ENCODE results near the gene CD300LD.

CD300LD gene

DNA sequence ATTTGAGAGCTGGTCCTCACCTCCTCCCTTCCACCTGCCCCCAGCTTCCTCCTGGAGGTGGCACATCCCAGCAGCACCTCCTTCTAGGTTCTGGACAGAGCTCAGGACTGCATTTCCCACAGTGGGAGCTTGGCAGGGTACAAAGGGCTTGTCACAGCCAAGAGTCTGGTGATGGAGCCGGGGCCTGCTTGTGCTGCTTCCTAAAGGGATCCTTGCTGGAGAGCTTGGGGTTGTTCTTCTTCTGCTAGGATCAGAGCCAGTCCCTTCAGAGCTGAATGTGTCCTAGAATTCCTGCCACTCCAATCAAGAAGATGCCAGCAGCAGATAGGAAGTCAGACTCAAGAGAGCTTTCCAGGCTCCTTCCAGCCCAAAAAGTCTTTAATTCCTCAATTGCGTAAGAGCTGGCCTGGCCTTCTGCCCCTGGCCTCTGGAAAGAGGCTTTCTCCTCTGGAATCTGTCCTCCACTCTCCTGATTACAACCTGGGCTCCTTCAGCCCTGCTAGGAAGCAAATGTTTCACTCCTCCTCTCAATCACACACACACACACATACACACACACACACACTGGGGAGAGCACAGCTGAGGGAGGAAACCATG, 27.1 kb upstream of the CD300LD start:
- H3K36me3 Mint-ChIP-seq, result no peaks in the 10 kb centered on the region
- no peak overlapping the region for H3K4me3 Mint-ChIP-seq
- H3K27me3 Mint-ChIP-seq, result peaks cover 22% of the 10 kb centered on the region
- no peaks in the 10 kb centered on the region for H3K9me3 Mint-ChIP-seq
- H3K4me1 Mint-ChIP-seq, result no peaks in the 10 kb centered on the region
- no peak overlapping the region for H3K27ac Mint-ChIP-seq

DNA sequence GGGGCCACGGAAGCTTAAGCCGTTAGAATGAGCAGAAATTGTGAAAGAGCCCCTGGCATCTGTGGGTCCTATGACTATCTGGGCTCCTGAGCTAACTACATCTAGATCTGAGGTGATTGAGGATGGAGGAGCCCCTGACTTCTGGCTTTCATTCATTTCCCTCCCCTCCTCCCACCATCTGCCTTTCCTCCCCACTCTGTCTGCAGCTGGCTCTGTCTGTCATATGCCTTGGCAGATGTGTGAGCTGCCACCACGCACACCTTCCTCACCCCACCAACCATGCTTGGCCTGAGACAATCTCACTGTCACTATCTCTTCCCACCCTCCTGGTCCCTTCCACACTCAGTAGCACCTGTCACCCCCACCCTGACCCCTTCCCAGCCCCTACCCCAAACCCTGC, 26.4 kb upstream of the CD300LD start:
- Mint-ChIP-seq H3K9me3 (no peaks in the 10 kb centered on the region), H3K27ac (no peak overlapping the region), H3K36me3 (no peaks in the 10 kb centered on the region), H3K4me3 (no peak overlapping the region), H3K27me3 (peaks cover 20% of the 10 kb centered on the region), H3K4me1 (no peaks in the 10 kb centered on the region)

DNA sequence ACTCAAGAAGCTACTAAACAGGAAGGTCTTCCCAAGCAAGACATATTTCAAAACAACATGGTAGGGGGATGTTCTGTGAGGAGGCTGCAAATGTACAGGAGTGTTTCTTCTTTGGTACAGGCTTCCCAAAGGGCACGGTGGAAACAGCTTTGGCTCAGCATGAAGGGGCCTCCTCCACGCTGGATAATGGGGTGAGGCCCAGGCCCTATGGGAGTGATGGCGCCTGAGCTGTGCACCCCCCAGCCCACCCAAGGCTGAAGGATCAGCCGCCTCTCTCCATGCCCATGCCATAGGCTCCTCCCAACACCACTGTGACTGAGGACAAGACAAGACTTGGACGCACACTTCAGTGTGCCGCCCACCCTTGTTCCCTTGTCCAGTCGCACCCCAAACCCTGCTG, 24.6 kb upstream of the CD300LD start:
- Mint-ChIP-seq H3K4me1 (no peaks in the 10 kb centered on the region), H3K9me3 (no peaks in the 10 kb centered on the region), H3K4me3 (no peak overlapping the region), H3K27me3 (peaks cover 11% of the 10 kb centered on the region), H3K27ac (no peak overlapping the region), H3K36me3 (no peaks in the 10 kb centered on the region)

DNA sequence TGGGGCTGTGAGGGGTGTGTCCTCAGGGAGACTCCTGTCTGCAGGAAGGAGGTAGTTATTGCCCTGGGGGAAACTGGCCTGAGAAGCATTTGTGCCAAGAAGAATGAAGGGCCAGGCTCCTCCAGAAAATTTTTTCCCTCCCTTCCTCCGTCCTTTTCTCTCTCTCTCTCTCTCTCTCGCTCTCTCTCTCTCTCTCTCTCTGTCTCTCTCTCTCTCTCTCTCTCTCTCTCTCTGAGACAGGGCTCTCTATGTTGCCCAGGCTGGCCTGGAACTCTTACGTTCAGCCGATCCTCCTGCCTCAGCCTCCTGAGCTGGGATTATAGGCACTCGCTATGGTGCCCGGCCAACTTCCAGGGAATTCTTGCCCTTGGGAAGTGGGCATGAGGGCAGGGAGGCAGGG, 20.0 kb upstream of the CD300LD start:
- no peaks in the 10 kb centered on the region for H3K9me3 Mint-ChIP-seq
- no peaks in the 10 kb centered on the region for H3K4me1 Mint-ChIP-seq
- no peak overlapping the region for H3K27ac Mint-ChIP-seq
- H3K4me3 Mint-ChIP-seq, result no peak overlapping the region
- no peaks in the 10 kb centered on the region for H3K36me3 Mint-ChIP-seq
- H3K27me3 Mint-ChIP-seq, result peaks cover 4% of the 10 kb centered on the region

DNA sequence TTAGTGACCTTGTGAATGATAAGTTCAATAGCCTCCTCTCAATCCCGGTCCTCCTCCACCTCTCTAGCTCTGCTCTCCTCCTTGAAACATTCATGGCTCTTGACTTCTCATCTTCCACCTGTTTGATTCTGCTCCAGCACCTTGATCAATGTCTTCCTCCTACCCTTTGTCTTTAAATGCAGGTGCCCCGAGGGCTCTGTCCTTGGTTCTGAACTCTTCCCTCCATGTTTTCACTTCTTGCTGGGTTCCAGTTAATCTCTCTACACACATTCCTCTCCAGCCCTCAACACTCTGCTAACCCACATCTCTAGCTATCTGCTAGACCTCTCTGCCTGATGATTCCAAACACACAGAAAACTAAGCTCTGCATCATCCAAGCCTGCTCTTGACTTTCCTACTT, 18.0 kb upstream of the CD300LD start:
- Mint-ChIP-seq H3K36me3 (no peaks in the 10 kb centered on the region), H3K27ac (no peak overlapping the region), H3K9me3 (no peaks in the 10 kb centered on the region), H3K27me3 (peaks cover 4% of the 10 kb centered on the region), H3K4me3 (no peak overlapping the region), H3K4me1 (no peaks in the 10 kb centered on the region)

DNA sequence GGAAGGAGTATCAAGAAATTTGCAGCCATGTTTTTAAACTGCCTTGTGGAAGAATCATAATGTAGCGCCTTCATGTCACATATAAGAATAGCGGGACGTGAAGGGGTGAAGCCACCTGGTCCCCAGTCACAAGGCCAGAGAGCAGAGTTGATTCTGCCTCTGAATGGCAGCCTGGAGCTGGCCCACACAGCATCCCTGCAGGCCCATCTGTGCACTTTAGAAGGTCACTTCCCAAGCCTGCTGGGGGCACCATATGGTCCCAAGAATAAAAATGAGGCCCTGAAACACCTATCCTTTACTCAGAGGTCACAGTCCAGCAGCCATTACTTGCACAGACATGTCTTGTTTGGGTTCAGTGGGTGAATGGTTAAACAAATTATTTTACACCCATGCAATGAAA, 16.4 kb upstream of the CD300LD start:
- Mint-ChIP-seq H3K4me1 (peaks cover 2% of the 10 kb centered on the region), H3K27me3 (peaks cover 4% of the 10 kb centered on the region), H3K4me3 (no peak overlapping the region), H3K36me3 (no peaks in the 10 kb centered on the region), H3K27ac (no peak overlapping the region), H3K9me3 (no peaks in the 10 kb centered on the region)

DNA sequence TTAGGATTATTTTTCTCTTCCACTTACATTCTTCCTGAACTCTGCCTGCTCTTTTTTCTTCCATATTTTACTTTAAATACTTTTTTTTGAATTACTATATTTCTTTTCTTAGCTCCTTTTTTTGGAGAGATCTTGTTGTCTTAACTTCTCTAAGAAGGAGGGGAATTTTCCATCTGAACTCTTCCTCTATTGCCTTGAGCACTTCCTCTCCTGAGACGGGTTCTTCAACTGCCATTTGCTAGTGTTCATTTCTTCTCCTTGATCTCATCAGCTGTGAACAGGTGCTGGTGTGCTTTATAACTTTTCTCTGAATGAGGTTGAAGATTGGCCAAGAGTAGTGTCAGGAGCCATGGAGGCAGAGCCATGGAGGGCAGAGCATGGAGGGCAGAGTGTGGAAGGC, 15.1 kb upstream of the CD300LD start:
- Mint-ChIP-seq H3K27me3 (peaks cover 4% of the 10 kb centered on the region), H3K4me3 (no peak overlapping the region), H3K9me3 (no peaks in the 10 kb centered on the region), H3K27ac (peak overlapping the region; percentile 3), H3K4me1 (peaks cover 11% of the 10 kb centered on the region), H3K36me3 (no peaks in the 10 kb centered on the region)

DNA sequence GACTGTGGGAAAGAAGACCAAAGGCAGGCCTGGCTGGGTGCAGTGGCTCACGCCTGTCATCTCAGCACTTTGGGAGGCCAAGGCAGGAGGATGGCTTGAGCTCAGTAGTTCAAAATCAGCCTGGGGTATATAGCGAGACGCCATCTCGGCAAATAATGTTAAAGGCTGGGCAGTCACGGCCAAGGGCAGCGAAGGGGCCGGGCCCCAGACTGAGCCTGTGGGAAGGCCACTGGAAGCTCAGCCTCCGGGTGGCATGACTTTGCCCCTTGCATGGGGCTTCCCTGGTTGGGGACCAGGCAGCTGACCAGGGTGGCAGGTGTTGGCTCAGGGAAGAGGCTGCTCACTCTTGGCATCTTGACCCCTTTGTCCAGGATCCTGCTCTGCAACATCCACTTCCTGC, 14.0 kb upstream of the CD300LD start:
- Mint-ChIP-seq H3K27ac (no peak overlapping the region), H3K4me3 (no peak overlapping the region), H3K9me3 (no peaks in the 10 kb centered on the region), H3K27me3 (peaks cover 4% of the 10 kb centered on the region), H3K36me3 (no peaks in the 10 kb centered on the region), H3K4me1 (peaks cover 13% of the 10 kb centered on the region)

DNA sequence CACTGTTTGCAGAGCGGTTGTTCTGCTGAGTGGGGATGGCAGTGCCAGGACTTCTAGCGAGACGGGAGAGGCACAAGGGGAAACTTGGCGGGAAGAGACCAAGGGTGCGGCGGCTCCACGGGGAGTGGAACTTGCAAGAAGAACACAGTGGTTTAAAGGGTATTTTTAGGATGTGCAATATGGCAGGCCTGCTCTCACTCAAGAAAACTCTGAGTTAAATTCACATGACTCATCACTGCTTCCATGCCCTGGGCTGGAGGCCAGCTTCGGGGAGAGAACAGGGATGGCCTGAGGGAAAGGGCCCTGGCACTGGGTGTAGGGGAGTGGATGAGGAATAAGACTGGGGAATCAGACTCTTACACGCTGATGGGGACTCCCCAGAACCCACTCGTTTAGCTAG, 13.3 kb upstream of the CD300LD start:
- H3K27ac Mint-ChIP-seq, result no peak overlapping the region
- H3K4me3 Mint-ChIP-seq, result no peak overlapping the region

DNA sequence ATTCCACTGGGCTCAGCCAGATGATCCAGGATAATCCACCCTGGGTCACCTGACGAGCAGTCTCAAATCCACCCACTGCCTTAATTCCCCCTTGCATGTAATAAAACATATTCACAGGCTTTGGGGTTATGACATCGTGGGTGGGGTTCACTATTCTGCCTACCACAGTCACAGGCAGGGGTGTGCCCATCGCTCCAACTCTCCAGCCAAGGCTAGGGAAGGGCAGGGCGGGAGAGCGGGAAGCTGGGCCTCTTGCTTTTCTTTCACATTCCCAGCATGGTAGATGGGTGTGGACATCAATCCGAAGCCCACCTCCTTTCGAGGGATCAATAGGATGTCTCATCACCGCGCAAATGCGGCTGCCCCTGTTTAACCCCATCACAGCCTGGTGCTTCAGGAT, 12.7 kb upstream of the CD300LD start:
- Mint-ChIP-seq H3K4me1 (peaks cover 14% of the 10 kb centered on the region), H3K27me3 (peaks cover 4% of the 10 kb centered on the region), H3K4me3 (no peak overlapping the region), H3K27ac (no peak overlapping the region), H3K36me3 (no peaks in the 10 kb centered on the region), H3K9me3 (no peaks in the 10 kb centered on the region)

More for the DNA sequence above, 13.3 kb upstream of the CD300LD start:
- Mint-ChIP-seq H3K27me3 (peaks cover 4% of the 10 kb centered on the region), H3K4me1 (peaks cover 13% of the 10 kb centered on the region), H3K36me3 (no peaks in the 10 kb centered on the region), H3K9me3 (no peaks in the 10 kb centered on the region)

DNA sequence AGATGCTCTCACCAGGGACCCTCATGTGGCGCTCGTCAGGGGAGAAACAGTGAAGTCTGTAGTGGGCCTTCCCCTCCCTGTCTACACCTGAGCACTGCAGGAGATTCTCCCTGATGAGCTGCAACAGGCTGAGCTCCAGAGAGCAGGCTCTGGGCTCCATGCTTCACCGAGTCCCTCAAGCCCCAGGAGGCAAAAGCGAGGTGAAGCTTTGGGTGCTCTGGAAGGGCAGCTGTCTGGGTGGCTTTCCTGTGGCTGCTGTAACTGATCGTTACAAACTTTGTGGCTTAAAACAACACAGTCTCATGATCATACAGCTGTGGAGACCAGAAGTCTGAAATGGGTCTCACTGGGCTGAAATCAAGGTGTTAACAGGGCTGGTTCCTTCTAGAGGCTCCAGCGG, 12.1 kb upstream of the CD300LD start:
- H3K4me1 Mint-ChIP-seq, result peaks cover 19% of the 10 kb centered on the region
- H3K9me3 Mint-ChIP-seq, result no peaks in the 10 kb centered on the region
- peaks cover 6% of the 10 kb centered on the region for H3K27me3 Mint-ChIP-seq
- no peaks in the 10 kb centered on the region for H3K36me3 Mint-ChIP-seq
- H3K4me3 Mint-ChIP-seq, result no peak overlapping the region
- no peak overlapping the region for H3K27ac Mint-ChIP-seq

DNA sequence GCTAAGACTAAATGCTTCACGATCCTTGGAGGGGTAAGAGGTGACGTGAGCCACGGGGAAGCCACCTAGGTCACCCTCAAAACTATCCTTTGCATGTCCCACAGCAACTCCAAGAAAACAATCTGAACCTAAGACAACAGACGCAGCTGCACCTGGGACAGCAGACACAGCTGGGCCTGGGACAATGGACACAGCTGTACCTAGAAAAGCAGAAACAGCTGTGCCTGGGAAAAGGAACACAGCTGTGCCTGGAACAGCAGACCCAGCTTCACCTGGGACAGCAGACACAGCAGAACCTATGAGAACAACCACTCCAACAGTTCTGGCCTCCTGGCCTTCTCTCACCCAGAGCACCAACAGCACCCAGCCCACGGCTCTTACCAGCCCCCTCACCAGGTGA, 11.7 kb upstream of the CD300LD start:
- no peak overlapping the region for H3K27ac Mint-ChIP-seq
- no peaks in the 10 kb centered on the region for H3K36me3 Mint-ChIP-seq
- no peak overlapping the region for H3K4me3 Mint-ChIP-seq
- H3K27me3 Mint-ChIP-seq, result peaks cover 6% of the 10 kb centered on the region
- peaks cover 24% of the 10 kb centered on the region for H3K4me1 Mint-ChIP-seq
- H3K9me3 Mint-ChIP-seq, result no peaks in the 10 kb centered on the region

DNA sequence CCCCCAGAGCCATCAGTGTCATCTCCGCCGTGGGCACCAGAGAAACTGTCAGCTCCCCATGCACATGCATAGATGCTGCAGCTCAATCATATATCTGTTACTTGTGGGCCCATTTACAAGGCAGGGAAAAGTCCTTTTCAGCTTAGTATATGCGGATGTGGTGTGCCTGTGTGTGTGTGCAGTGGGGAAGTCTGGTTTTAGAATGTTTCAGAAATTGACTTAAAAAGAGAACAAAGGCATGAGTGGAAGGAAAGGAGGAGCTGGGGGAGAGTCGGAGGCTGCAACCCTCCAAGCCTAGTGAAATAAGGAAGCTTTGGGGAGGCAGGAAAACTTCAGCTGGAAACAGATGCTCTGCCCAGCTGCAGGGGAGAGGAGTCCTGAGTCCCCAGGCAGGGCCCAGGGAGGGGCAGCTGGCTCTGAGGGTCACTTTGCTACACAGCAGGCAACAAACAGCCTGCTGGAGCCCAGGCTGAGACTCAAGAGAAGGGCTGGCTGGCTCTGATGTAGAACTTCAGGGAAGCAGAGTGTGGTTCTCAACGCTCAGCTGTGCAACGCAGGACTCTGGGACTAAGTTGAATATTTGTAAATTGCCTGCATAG, 11.1 kb upstream of the CD300LD start:
- Mint-ChIP-seq H3K36me3 (no peaks in the 10 kb centered on the region), H3K27ac (peak overlapping the region; percentile 2), H3K9me3 (no peaks in the 10 kb centered on the region), H3K4me1 (peaks cover 29% of the 10 kb centered on the region), H3K27me3 (peaks cover 6% of the 10 kb centered on the region), H3K4me3 (no peak overlapping the region)

DNA sequence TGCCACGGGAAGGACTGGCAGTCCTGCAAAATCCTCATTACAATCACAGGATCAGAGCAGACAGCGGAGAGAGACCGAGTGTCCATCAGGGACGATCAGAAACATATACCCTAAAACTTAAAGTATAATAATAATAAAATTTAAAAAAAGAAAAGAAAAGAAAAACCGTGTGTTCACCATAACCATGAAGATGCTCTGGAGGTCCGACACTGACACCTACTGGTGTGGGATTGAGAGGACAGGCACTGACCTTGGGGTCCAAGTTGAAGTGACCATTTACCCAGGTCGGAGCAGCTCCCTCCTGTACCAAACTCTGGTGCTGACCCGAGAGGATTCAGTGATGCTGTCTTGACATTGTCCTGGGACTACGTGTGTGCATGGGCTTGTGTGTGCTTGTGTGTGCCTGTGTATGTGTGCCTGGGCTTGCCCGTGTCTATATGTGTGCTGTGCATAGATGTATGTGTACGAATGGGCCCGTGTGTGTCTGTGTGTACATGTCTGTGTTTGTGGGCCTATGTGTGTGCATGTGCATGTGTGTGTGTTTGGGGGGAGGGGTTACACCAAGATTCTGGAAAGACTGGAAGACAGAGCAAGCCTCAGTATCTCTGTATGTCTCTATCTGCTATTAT, 10.0 kb upstream of the CD300LD start:
- Mint-ChIP-seq H3K36me3 (no peaks in the 10 kb centered on the region), H3K27ac (no peak overlapping the region), H3K27me3 (peaks cover 4% of the 10 kb centered on the region), H3K9me3 (no peaks in the 10 kb centered on the region), H3K4me3 (no peak overlapping the region), H3K4me1 (peaks cover 29% of the 10 kb centered on the region)

DNA sequence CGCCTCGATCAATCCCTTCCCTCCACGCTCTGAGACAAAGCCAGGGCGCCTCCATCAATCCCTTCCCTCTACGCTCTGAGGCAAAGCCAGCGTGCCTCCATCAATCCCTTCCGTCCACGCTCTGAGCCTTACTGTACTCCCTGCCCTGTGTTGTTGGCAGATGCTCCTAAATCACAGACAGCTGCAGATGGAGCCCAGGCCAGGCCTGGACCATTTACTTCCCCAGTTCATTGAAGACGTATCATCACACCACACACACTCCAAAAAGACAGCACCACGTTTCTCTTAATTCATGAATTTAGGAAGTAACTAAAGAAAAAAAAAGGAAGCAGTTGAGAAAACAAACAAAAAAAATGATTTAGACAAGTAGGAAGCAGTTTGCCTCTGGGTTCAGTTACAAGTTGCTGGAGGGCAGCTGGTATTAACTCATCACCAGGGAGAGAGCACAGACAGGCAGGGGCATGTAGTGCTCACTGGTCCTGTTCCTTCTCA, 7.4 kb upstream of the CD300LD start:
- Mint-ChIP-seq H3K4me3 (no peak overlapping the region), H3K36me3 (no peaks in the 10 kb centered on the region), H3K9me3 (no peaks in the 10 kb centered on the region), H3K27me3 (peaks cover 2% of the 10 kb centered on the region), H3K27ac (peak overlapping the region; percentile 33), H3K4me1 (peaks cover 29% of the 10 kb centered on the region)

DNA sequence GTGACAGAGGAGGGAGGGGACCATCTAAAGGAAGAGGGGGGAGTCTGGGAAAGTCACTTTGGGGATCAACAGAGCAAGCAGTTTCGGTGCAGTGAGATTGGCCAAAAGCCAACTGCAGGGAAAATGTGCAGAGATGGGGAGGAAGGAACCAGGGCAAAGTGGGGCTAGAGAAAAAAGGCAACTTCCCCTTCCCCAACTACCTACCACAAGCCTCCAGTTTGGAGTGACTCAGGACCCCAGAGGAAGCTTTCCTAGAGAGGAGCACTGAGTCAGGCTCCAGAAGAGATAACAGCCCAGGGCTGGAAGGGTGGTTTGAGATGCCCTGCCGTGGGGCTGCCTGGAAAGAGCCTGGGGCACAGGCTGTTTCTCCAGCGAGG, 6.9 kb upstream of the CD300LD start:
- Mint-ChIP-seq H3K4me3 (no peak overlapping the region), H3K27ac (no peak overlapping the region), H3K27me3 (peaks cover 2% of the 10 kb centered on the region), H3K4me1 (peaks cover 29% of the 10 kb centered on the region), H3K9me3 (no peaks in the 10 kb centered on the region), H3K36me3 (no peaks in the 10 kb centered on the region)
